Kidney (tissue), 14 donors: ENCODE measurements around the gene POLD4. TPM values are rescaled to one million over a fixed set of nuclear protein-coding genes. Genes with fewer than 3 reads are reported as not detected.

Experiments
- DNase-seq, 5 donors: peaks; one replicate each; pipeline ENCODE4 v3.0.0-alpha.2; 2013 to 2020
- FAIRE-seq: peaks from 2 replicates; lab custom pipeline; 2012; peaks lifted over from hg19 to GRCh38; lab: Jason Lieb, UNC
- H3K27ac ChIP-seq, 2 donors: one replicate each; pipeline ENCODE4 v1.7.0; 2013; ENCODE audit warnings: low read depth in 2 of 2, low read length in 2 of 2, inconsistent platforms in 1 of 2
- H3K27me3 ChIP-seq: one replicate; pipeline ENCODE4 v1.7.1; 2013; ENCODE audit warnings: low read length, inconsistent platforms; ENCODE audit not compliant: control insufficient read depth, insufficient read depth
- H3K36me3 ChIP-seq, 3 donors: one replicate each; pipeline versions ENCODE4 v1.7.0 to v1.7.1; 2013; ENCODE audit warnings: low read length in 3 of 3, control low read depth in 1 of 3, inconsistent platforms in 1 of 3; ENCODE audit not compliant: insufficient read depth in 3 of 3, control insufficient read depth in 2 of 3
- H3K4me1 ChIP-seq, 3 donors: one replicate each; pipeline versions ENCODE4 v1.7.0 to v1.7.1; 2013; ENCODE audit warnings: low read length in 3 of 3, inconsistent platforms in 1 of 3, low read depth in 1 of 3; ENCODE audit not compliant: control insufficient read depth in 2 of 3, insufficient read depth in 2 of 3
- H3K4me3 ChIP-seq, 3 donors: one replicate each; pipeline versions ENCODE4 v1.7.0 to v1.8.1; 2013; ENCODE audit warnings: low read length in 3 of 3, control low read depth in 1 of 3, inconsistent platforms in 1 of 3
- H3K9ac ChIP-seq, 3 donors: one replicate each; pipeline versions ENCODE4 v1.7.0 to v1.7.1; 2013; ENCODE audit warnings: low read length in 3 of 3, control low read depth in 1 of 3, inconsistent platforms in 1 of 3
- H3K9me3 ChIP-seq, 3 donors: one replicate each; pipeline versions ENCODE4 v1.7.0 to v1.7.1; 2013; ENCODE audit warnings: low read length in 3 of 3, control low read depth in 1 of 3, inconsistent platforms in 1 of 3; ENCODE audit not compliant: control insufficient read depth in 2 of 3, insufficient read depth in 1 of 3
- intact Hi-C: fragments of 100-400 bp; cut with DNase I; formaldehyde crosslinking; loops from one replicate; pipeline ENCODE4 v1.11.1; 2022
- polyA plus RNA-seq: library from polyadenylated mRNA; stranded (reverse); fragments of 350-450 nt; fragmentation: Illumina TruSeq; extraction: RNeasy Lipid Tissue Mini Kit (QIAGEN cat#74804); gene quantifications from one replicate; pipeline ENCODE4 v1.2.3, GENCODE V29; 2014; ENCODE audit warnings: low read depth, low replicate concordance; ENCODE audit not compliant: insufficient read depth
- total RNA-seq: library from RNA; stranded (reverse); fragmentation: NEBNext Ultra II Directional; extraction: Animal tissue kit (Norgen Biotek cat#: 25700); gene quantifications from one replicate; pipeline ENCODE4 v1.2.1, GENCODE V29; 2021
- TF ChIP-seq, protein P1 (sequence below): IDR thresholded peaks from 3 replicates; pipeline ENCODE4 v1.5.1; 2012; ENCODE audit warnings: mild to moderate bottlenecking, moderate library complexity, borderline replicate concordance; ENCODE audit not compliant: insufficient read depth; ENCODE audit errors: extremely low read depth
- donor health status: control.
- donor health status: control.
- donor health status: control.
- donor health status: control.
- donor health status: control.
- donor health status: DM: yes; HTN: yes; CAD: no.
- donor health status: Normal renal cell carcinoma (clear cell type).

The POLD4 gene
- total and polyA plus RNA-seq, 2 donors from 2014 or later = 54.4 to 174 TPM

DNA sequence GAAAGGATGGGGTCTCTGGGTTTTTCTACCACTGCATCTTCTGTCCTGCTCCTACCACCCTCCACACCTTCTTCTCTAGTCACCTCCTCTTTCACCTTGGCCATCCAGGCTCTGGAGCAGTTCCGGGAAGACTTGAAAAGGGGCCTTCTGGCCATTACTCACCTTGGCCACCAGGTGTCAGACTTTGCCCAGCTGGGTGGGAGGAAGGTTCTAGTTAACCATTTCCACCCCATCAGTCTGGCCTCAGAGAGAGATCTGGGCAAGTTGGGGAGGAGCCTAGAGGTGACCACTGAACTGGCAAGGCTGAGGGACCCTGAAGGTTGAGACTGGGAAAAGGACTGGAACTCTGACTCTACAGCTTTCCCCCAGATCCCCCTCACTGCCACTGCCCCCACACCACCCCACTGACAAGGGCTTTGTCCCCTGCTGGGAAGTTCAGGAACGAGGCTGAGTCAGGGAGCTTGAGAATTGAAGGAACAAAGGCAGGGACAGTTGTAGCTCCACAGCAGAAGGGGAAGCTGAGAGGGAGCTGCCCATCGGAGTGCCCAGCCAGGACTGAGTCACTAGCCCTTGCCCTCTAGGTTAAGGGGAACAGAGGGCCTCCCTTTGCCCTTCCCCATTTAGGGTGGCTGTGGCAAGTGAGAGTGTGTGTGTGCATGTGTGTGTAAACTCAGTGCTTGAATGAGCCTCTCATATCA, 3.7 kb upstream of the POLD4 start:
- no peak for FAIRE-seq
- Histone ChIP-seq H3K9ac (peak overlapping the region in 1 of 3 donors; percentile 53), H3K27me3 (no peaks in the 10 kb centered on the region), H3K9me3 (no peaks in the 10 kb centered on the region), H3K36me3 (no peaks in the 10 kb centered on the region), H3K27ac (peak overlapping the region; percentile 66 to 99), H3K4me1 (peaks cover 2 to 38% (median 29%) of the 10 kb centered on the region in 3 donors), H3K4me3 (no peak overlapping the region)
- intact Hi-C loops = no loop called here
- TF ChIP-seq, protein P1, sequence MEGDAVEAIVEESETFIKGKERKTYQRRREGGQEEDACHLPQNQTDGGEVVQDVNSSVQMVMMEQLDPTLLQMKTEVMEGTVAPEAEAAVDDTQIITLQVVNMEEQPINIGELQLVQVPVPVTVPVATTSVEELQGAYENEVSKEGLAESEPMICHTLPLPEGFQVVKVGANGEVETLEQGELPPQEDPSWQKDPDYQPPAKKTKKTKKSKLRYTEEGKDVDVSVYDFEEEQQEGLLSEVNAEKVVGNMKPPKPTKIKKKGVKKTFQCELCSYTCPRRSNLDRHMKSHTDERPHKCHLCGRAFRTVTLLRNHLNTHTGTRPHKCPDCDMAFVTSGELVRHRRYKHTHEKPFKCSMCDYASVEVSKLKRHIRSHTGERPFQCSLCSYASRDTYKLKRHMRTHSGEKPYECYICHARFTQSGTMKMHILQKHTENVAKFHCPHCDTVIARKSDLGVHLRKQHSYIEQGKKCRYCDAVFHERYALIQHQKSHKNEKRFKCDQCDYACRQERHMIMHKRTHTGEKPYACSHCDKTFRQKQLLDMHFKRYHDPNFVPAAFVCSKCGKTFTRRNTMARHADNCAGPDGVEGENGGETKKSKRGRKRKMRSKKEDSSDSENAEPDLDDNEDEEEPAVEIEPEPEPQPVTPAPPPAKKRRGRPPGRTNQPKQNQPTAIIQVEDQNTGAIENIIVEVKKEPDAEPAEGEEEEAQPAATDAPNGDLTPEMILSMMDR = peak; percentile 96
- DNase-seq = peak in 4 of 5 donors; percentile 81 to 91 (median 86)

- TF ChIP-seq, protein P1 = no peak
- H3K4me1 ChIP-seq = peaks cover 2 to 42% (median 32%) of the 10 kb centered on the region in 3 donors
- peak overlapping the region; percentile 66 to 99 for H3K27ac ChIP-seq
- FAIRE-seq = no peak
- intact Hi-C loops = no loop called here
- no peaks in the 10 kb centered on the region for H3K9me3 ChIP-seq
- no peak for DNase-seq
- H3K27me3 ChIP-seq = no peaks in the 10 kb centered on the region
- peak overlapping the region in 1 of 3 donors; percentile 53 for H3K9ac ChIP-seq
- no peaks in the 10 kb centered on the region for H3K36me3 ChIP-seq
- no peak overlapping the region for H3K4me3 ChIP-seq
Observed at GRCh38 chr11:67356387-67356863, 3.1 kb upstream of the POLD4 start.

DNA sequence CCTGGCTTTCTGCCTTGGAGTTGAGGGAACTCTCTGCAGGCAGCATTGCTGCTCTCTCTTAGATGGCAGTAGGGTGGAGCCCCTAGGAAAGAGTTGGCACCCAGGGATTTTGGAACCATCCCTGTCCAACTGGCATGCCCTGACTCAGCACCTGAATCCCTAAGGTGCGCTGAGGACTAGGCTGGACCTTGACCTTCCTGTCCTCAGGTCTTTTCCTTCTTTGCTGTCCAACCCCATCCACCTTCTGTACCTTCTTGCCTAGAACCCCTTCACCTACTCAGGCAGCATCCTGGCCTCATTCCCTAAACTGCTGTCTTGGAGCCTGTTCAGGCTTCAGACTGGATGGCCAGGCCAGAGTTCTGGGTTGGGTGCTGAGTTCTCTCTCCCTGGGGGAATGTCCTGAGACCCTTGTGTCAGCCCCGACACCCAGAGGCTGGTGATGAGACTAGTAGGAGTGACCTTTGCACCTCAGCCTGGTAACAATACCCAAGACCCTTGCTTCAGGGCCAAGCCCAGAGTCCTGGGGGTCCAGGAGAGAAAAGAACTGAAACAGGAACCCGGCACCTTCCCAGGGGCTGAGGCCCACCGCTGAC, 2.5 kb upstream of the POLD4 start:
- FAIRE-seq (no peak), DNase-seq (peak in 1 of 5 donors; percentile 47)
- Histone ChIP-seq H3K9me3 (no peaks in the 10 kb centered on the region), H3K27ac (peak overlapping the region; percentile 99 to 100), H3K4me1 (peaks cover 2 to 46% (median 33%) of the 10 kb centered on the region in 3 donors), H3K36me3 (no peaks in the 10 kb centered on the region), H3K9ac (peak overlapping the region in 1 of 3 donors; percentile 22), H3K4me3 (no peak overlapping the region), H3K27me3 (no peaks in the 10 kb centered on the region)
- TF ChIP-seq, protein P1 = no peak
- intact Hi-C loops = no loop called here
